ENCODE measurements around the gene CLEC1B. TPM values are rescaled to one million over a fixed set of nuclear protein-coding genes. Genes with fewer than 3 reads are reported as not detected.

CLEC1B gene
- total and polyA plus RNA-seq, 10 of the 15 experiments (the other 5 are each of a cell fraction or from before 2014, with no cell fraction given) = not detected

DNA sequence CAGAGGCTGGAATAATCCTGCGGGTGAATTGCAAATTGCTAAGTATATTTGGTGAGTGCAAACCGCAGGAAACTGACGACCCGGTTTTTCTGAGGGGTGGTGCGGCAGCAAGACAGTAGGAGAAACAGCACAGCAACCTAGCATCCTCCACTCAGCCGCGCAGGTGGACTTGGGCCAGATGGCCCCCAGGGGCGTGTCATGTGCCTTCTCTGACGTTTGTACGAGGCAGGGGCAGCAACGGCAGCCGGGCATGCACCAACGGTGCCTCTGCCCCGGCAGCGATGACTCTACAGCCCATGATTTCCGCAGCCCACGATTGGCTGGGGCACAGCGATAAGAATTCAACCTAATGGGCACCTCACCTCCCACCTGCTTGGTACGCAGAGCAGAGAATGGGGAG is 55.7 kb downstream of the CLEC1B start:
- intact Hi-C loops (cut with micrococcal nuclease; ENCODE audit: unreplicated experiment) = no loop called here
- Histone ChIP-seq H3K4me2 (ENCODE audit: control insufficient read depth, insufficient read depth) (no peak overlapping the region), H3K27ac (ENCODE audit: control insufficient read depth, insufficient read depth) (no peak overlapping the region), H3K4me3 (no peak overlapping the region), H3K79me2 (ENCODE audit: control insufficient read depth, insufficient read depth, low read length) (no peaks in the 10 kb centered on the region), H3K9me3 (replicated peaks; ENCODE audit: control insufficient read depth, insufficient read depth, low read length) (no peaks in the 10 kb centered on the region), H3K36me3 (ENCODE audit: control insufficient read depth in 2 of 2, insufficient read depth in 2 of 2, low read length in 1 of 2) (no peaks in the 10 kb centered on the region), H3K9ac (ENCODE audit: control insufficient read depth, insufficient read depth, low read length) (no peak overlapping the region), H3K27me3 (replicated peaks in 1 of 2; ENCODE audit: control insufficient read depth in 2 of 2, insufficient read depth in 2 of 2, low read length in 1 of 2) (peaks cover 0 to 3% of the 10 kb centered on the region in 2 experiments; a peak in 2 of 4 replicates), H3K4me1 (ENCODE audit: control insufficient read depth, insufficient read depth, low read length) (peaks cover 9% of the 10 kb centered on the region), H2AFZ (ENCODE audit: control insufficient read depth, low read depth, low read length) (no peak overlapping the region), H4K20me1 (ENCODE audit: control insufficient read depth, insufficient read depth) (no peaks in the 10 kb centered on the region)
- 29% methylated on average over 18 of the region's 19 CpGs for WGBS (ENCODE audit: insufficient coverage, insufficient replicate concordance, low lambda C conversion rate, missing lambda C conversion rate)
- in situ Hi-C loops (cut with MboI) = no loop called here
- DNase-seq (ENCODE audit: low read depth, low spot score) (no peak), ATAC-seq (no peak), FAIRE-seq (no peak)
- ChIA-PET CTCF (interaction anchor here (0.8 kb wide), 1 partner anchor 21 kb away, joined by 3 read pairs; no protein-coding TSS in a partner anchor), RAD21 (ENCODE audit: unreplicated experiment) (interaction anchor here (0.5 kb wide), 1 partner anchor 190 kb away, joined by 3 read pairs; no protein-coding TSS in a partner anchor), SMC1A (ENCODE audit: uncharacterized antibody, unreplicated experiment) (interaction anchor here (0.7 to 1.3 kb wide), 3 partner anchors 16 to 144 kb away, joined by 3 to 6 read pairs (median 3); no protein-coding TSS in a partner anchor), POLR2A (no interaction called here)
- BruUV-seq (replicated peaks) = no TSS peak
- TF ChIP-seq NFXL1 (IDR thresholded peaks at IDR 0.05; ENCODE audit: borderline replicate concordance) (no peak), POLR2A (IDR thresholded peaks at IDR 0.05; ENCODE audit: low read depth, low read length) (no peak)

Other genes with a start within 250 kb of the CLEC1B start
Only the 7 nearest of the 13 such genes appear.
- 7.1 and 10.7 TPM in 2 replicates for gene CLEC2B, start 129.8 kb downstream of the CLEC1B start, total RNA-seq (2014; rRNA removed)
- gene CLEC2B, start 129.8 kb downstream of the CLEC1B start, total RNA-seq (2014; rRNA removed; fragmentation: Illumina TruSeq; extraction: Trizol) = 13.4 and 13.6 TPM in 2 replicates
- gene CLEC2B, start 129.8 kb downstream of the CLEC1B start, total RNA-seq (2021) = 6.8 and 8.0 TPM in 2 replicates
- gene CLEC2B, start 129.8 kb downstream of the CLEC1B start, polyA plus RNA-seq (2011; rRNA removed) = 21.5 and 41.5 TPM in 2 replicates
- 15.0 and 23.0 TPM in 2 replicates for gene CLEC2B, start 129.8 kb downstream of the CLEC1B start, polyA plus RNA-seq (2014; fragmentation: Illumina TruSeq; extraction: Trizol)
- gene CLEC2B, start 129.8 kb downstream of the CLEC1B start, polyA plus RNA-seq (2014; fragmentation: Nextera tagmentation; extraction: Ambion mirVana) = 10 to 100 TPM; 18.5 to 21.6 TPM
- 7.4 and 9.5 TPM in 2 replicates for gene CLEC2B, start 129.8 kb downstream of the CLEC1B start, polyA plus RNA-seq (2014; rRNA removed)
- gene CLEC2B, start 129.8 kb downstream of the CLEC1B start, polyA plus RNA-seq (2016; fragmentation: Nextera tagmentation; extraction: Ambion mirVana) = 10 to 100 TPM in 1 of 2 experiments, 1 to 10 TPM in 1; 8.7 to 10.6 TPM
- gene KLRF2, start 117.6 kb downstream of the CLEC1B start, total RNA-seq (2014; rRNA removed) = not detected in 2 replicates
- gene KLRF2, start 117.6 kb downstream of the CLEC1B start, total RNA-seq (2014; rRNA removed; fragmentation: Illumina TruSeq; extraction: Trizol) = 0.32 TPM in 1 of 2 replicates, not detected in the other
- not detected in 2 replicates for gene KLRF2, start 117.6 kb downstream of the CLEC1B start, total RNA-seq (2021)
- 2.1 and 2.9 TPM in 2 replicates for gene KLRF2, start 117.6 kb downstream of the CLEC1B start, polyA plus RNA-seq (2011; rRNA removed)
- gene KLRF2, start 117.6 kb downstream of the CLEC1B start, polyA plus RNA-seq (2014; fragmentation: Illumina TruSeq; extraction: Trizol) = 0.15 TPM in 1 of 2 replicates, not detected in the other
- gene KLRF2, start 117.6 kb downstream of the CLEC1B start, polyA plus RNA-seq (2014; fragmentation: Nextera tagmentation; extraction: Ambion mirVana) = under 1 TPM; 0.20 to 0.32 TPM
- gene KLRF2, start 117.6 kb downstream of the CLEC1B start, polyA plus RNA-seq (2014; rRNA removed) = not detected in 2 replicates
- not detected for gene KLRF2, start 117.6 kb downstream of the CLEC1B start, polyA plus RNA-seq (2016; fragmentation: Nextera tagmentation; extraction: Ambion mirVana)
- gene CLEC2A, start 66.8 kb downstream of the CLEC1B start, total RNA-seq (2014; rRNA removed) = not detected in 2 replicates
- gene CLEC2A, start 66.8 kb downstream of the CLEC1B start, total RNA-seq (2014; rRNA removed; fragmentation: Illumina TruSeq; extraction: Trizol) = not detected in 2 replicates
- gene CLEC2A, start 66.8 kb downstream of the CLEC1B start, total RNA-seq (2021) = not detected in 2 replicates
- not detected in 2 replicates for gene CLEC2A, start 66.8 kb downstream of the CLEC1B start, polyA plus RNA-seq (2011; rRNA removed)
- gene CLEC2A, start 66.8 kb downstream of the CLEC1B start, polyA plus RNA-seq (2014; fragmentation: Illumina TruSeq; extraction: Trizol) = not detected in 2 replicates
- not detected for gene CLEC2A, start 66.8 kb downstream of the CLEC1B start, polyA plus RNA-seq (2014; fragmentation: Nextera tagmentation; extraction: Ambion mirVana)
- not detected in 2 replicates for gene CLEC2A, start 66.8 kb downstream of the CLEC1B start, polyA plus RNA-seq (2014; rRNA removed)
- not detected for gene CLEC2A, start 66.8 kb downstream of the CLEC1B start, polyA plus RNA-seq (2016; fragmentation: Nextera tagmentation; extraction: Ambion mirVana)
- not detected in 2 replicates for gene CLEC12A, start 27.7 kb downstream of the CLEC1B start, total RNA-seq (2014; rRNA removed)
- gene CLEC12A, start 27.7 kb downstream of the CLEC1B start, total RNA-seq (2014; rRNA removed; fragmentation: Illumina TruSeq; extraction: Trizol) = not detected in 2 replicates
- gene CLEC12A, start 27.7 kb downstream of the CLEC1B start, total RNA-seq (2021) = 0.21 TPM in 1 of 2 replicates, not detected in the other
- gene CLEC12A, start 27.7 kb downstream of the CLEC1B start, polyA plus RNA-seq (2011; rRNA removed) = not detected in 2 replicates
- gene CLEC12A, start 27.7 kb downstream of the CLEC1B start, polyA plus RNA-seq (2014; fragmentation: Illumina TruSeq; extraction: Trizol) = not detected in 2 replicates
- gene CLEC12A, start 27.7 kb downstream of the CLEC1B start, polyA plus RNA-seq (2014; fragmentation: Nextera tagmentation; extraction: Ambion mirVana) = under 1 TPM in 1 of 2 experiments, not detected in 1; 0.07 TPM
- not detected in 2 replicates for gene CLEC12A, start 27.7 kb downstream of the CLEC1B start, polyA plus RNA-seq (2014; rRNA removed)
- gene CLEC12A, start 27.7 kb downstream of the CLEC1B start, polyA plus RNA-seq (2016; fragmentation: Nextera tagmentation; extraction: Ambion mirVana) = not detected
- gene CLEC12B, start 11.5 kb upstream of the CLEC1B start, total RNA-seq (2014; rRNA removed) = not detected in 2 replicates
- gene CLEC12B, start 11.5 kb upstream of the CLEC1B start, total RNA-seq (2014; rRNA removed; fragmentation: Illumina TruSeq; extraction: Trizol) = not detected in 2 replicates
- gene CLEC12B, start 11.5 kb upstream of the CLEC1B start, total RNA-seq (2021) = not detected in 2 replicates
- not detected in 2 replicates for gene CLEC12B, start 11.5 kb upstream of the CLEC1B start, polyA plus RNA-seq (2011; rRNA removed)
- gene CLEC12B, start 11.5 kb upstream of the CLEC1B start, polyA plus RNA-seq (2014; fragmentation: Illumina TruSeq; extraction: Trizol) = not detected in 2 replicates
- not detected for gene CLEC12B, start 11.5 kb upstream of the CLEC1B start, polyA plus RNA-seq (2014; fragmentation: Nextera tagmentation; extraction: Ambion mirVana)
- gene CLEC12B, start 11.5 kb upstream of the CLEC1B start, polyA plus RNA-seq (2014; rRNA removed) = not detected in 2 replicates
- not detected for gene CLEC12B, start 11.5 kb upstream of the CLEC1B start, polyA plus RNA-seq (2016; fragmentation: Nextera tagmentation; extraction: Ambion mirVana)
- gene CLEC9A, start 31.6 kb upstream of the CLEC1B start, total RNA-seq (2014; rRNA removed) = not detected in 2 replicates
- gene CLEC9A, start 31.6 kb upstream of the CLEC1B start, total RNA-seq (2014; rRNA removed; fragmentation: Illumina TruSeq; extraction: Trizol) = not detected in 2 replicates
- gene CLEC9A, start 31.6 kb upstream of the CLEC1B start, total RNA-seq (2021) = not detected in 2 replicates
- gene CLEC9A, start 31.6 kb upstream of the CLEC1B start, polyA plus RNA-seq (2011; rRNA removed) = not detected in 2 replicates
- not detected in 2 replicates for gene CLEC9A, start 31.6 kb upstream of the CLEC1B start, polyA plus RNA-seq (2014; fragmentation: Illumina TruSeq; extraction: Trizol)
- gene CLEC9A, start 31.6 kb upstream of the CLEC1B start, polyA plus RNA-seq (2014; fragmentation: Nextera tagmentation; extraction: Ambion mirVana) = not detected
- gene CLEC9A, start 31.6 kb upstream of the CLEC1B start, polyA plus RNA-seq (2014; rRNA removed) = not detected in 2 replicates
- gene CLEC9A, start 31.6 kb upstream of the CLEC1B start, polyA plus RNA-seq (2016; fragmentation: Nextera tagmentation; extraction: Ambion mirVana) = not detected
- not detected in 2 replicates for gene CLEC1A, start 99.9 kb upstream of the CLEC1B start, total RNA-seq (2014; rRNA removed)
- not detected in 2 replicates for gene CLEC1A, start 99.9 kb upstream of the CLEC1B start, total RNA-seq (2014; rRNA removed; fragmentation: Illumina TruSeq; extraction: Trizol)
- not detected in 2 replicates for gene CLEC1A, start 99.9 kb upstream of the CLEC1B start, total RNA-seq (2021)
- gene CLEC1A, start 99.9 kb upstream of the CLEC1B start, polyA plus RNA-seq (2011; rRNA removed) = not detected in 2 replicates
- not detected in 2 replicates for gene CLEC1A, start 99.9 kb upstream of the CLEC1B start, polyA plus RNA-seq (2014; fragmentation: Illumina TruSeq; extraction: Trizol)
- gene CLEC1A, start 99.9 kb upstream of the CLEC1B start, polyA plus RNA-seq (2014; fragmentation: Nextera tagmentation; extraction: Ambion mirVana) = not detected
- gene CLEC1A, start 99.9 kb upstream of the CLEC1B start, polyA plus RNA-seq (2014; rRNA removed) = not detected in 2 replicates
- not detected for gene CLEC1A, start 99.9 kb upstream of the CLEC1B start, polyA plus RNA-seq (2016; fragmentation: Nextera tagmentation; extraction: Ambion mirVana)